Keratinocyte (primary cell): ENCODE results near the gene C12orf75. TPM values are rescaled to one million over a fixed set of nuclear protein-coding genes. Genes with fewer than 3 reads are reported as not detected.

Experiments
- DNase-seq: peaks from one replicate; pipeline ENCODE4 v3.0.0-alpha.2; 2011; ENCODE audit warnings: low read depth, missing footprints, low spot score
- FAIRE-seq: peaks from 2 replicates; lab custom pipeline; 2011; peaks lifted over from hg19 to GRCh38; lab: Jason Lieb, UNC
- H2AFZ ChIP-seq: 2 replicates; pipeline ENCODE4 v1.6.0; 2012; ENCODE audit warnings: low read length, control low read depth, inconsistent platforms; ENCODE audit not compliant: control insufficient read depth
- H3K27ac ChIP-seq: 2 replicates; pipeline ENCODE4 v1.5.1; 2011; ENCODE audit warnings: low read length; ENCODE audit not compliant: control insufficient read depth, insufficient read depth
- H3K27me3 ChIP-seq: 3 replicates; pipeline ENCODE4 v1.6.0; 2011; ENCODE audit warnings: low read length; ENCODE audit not compliant: control insufficient read depth, insufficient read depth; ENCODE audit errors: extremely low read depth
- H3K36me3 ChIP-seq, 2 experiments: 2 replicates in 1 of 2; 3 replicates in 1 of 2; pipeline ENCODE4 v1.5.1; 2011; ENCODE audit warnings: low read length in 2 of 2, mild to moderate bottlenecking in 1 of 2; ENCODE audit not compliant: control insufficient read depth in 2 of 2, insufficient read depth in 2 of 2; ENCODE audit errors: extremely low read depth in 1 of 2
- H3K4me1 ChIP-seq: 3 replicates; pipeline ENCODE4 v1.5.1; 2011; ENCODE audit warnings: low read length; ENCODE audit not compliant: control insufficient read depth, insufficient read depth; ENCODE audit errors: extremely low read depth
- H3K4me2 ChIP-seq: 3 replicates; pipeline ENCODE4 v1.6.0; 2011; ENCODE audit warnings: low read depth, low read length; ENCODE audit not compliant: control insufficient read depth, insufficient read depth; ENCODE audit errors: extremely low read depth
- H3K4me3 ChIP-seq, 3 experiments: fragments of 200-600 bp in 1 of 3; sonication (generic) in 1 of 3; 2 replicates in 2 of 3; 3 replicates in 1 of 3; pipeline ENCODE4 v1.5.1; 2011 to 2016; ENCODE audit warnings: low read length in 3 of 3, mild to moderate bottlenecking in 3 of 3, control low read depth in 2 of 3, inconsistent platforms in 1 of 3, low read depth in 1 of 3, mixed read lengths in 1 of 3, mixed run types in 1 of 3, moderate library complexity in 1 of 3; ENCODE audit not compliant: control insufficient read depth in 2 of 3, insufficient read depth in 2 of 3; ENCODE audit errors: extremely low read depth in 1 of 3
- H3K79me2 ChIP-seq: 2 replicates; pipeline ENCODE4 v1.6.0; 2012; ENCODE audit warnings: low read length; ENCODE audit not compliant: control insufficient read depth, insufficient read depth
- H3K9ac ChIP-seq: 3 replicates; pipeline ENCODE4 v1.6.0; 2011; ENCODE audit warnings: low read length; ENCODE audit not compliant: control insufficient read depth, insufficient read depth; ENCODE audit errors: extremely low read depth
- H3K9me1 ChIP-seq: 3 replicates; pipeline ENCODE4 v1.6.0; 2011; ENCODE audit warnings: low read length; ENCODE audit not compliant: control insufficient read depth, insufficient read depth; ENCODE audit errors: extremely low read depth
- H3K9me3 ChIP-seq: 2 replicates; pipeline ENCODE4 v1.5.1; 2012; ENCODE audit warnings: low read depth, low read length; ENCODE audit not compliant: control insufficient read depth
- H4K20me1 ChIP-seq: 3 replicates; pipeline ENCODE4 v1.6.0; 2011; ENCODE audit warnings: low read length; ENCODE audit not compliant: control insufficient read depth, insufficient read depth; ENCODE audit errors: extremely low read depth
- EZH2 ChIP-seq: IDR thresholded peaks from one replicate; pipeline ENCODE4 v1.6.1; 2012; ENCODE audit warnings: inconsistent platforms, mild to moderate bottlenecking, low read length, moderate library complexity
- dilution Hi-C: fragments of 300-500 bp; cut with MboI; formaldehyde crosslinking; loops from one replicate; pipeline ENCODE4 v1.7.0; 2020; ENCODE audit warnings: low sequenced_read_pairs; ENCODE audit not compliant: extremely low pct_ligation_motif_present
- polyA plus RNA-seq, 5 experiments: library from polyadenylated mRNA; depleted of rRNA in 3 of 5; stranded (reverse) in 3 of 5; stranded (forward) in 1 of 5; unstranded in 1 of 5; fragments of >200 nt; gene quantifications; 1 replicate in 1 of 5; 2 replicates in 3 of 5; 3 replicates in 1 of 5; pipeline versions ENCODE4 v1.2.1 to v1.2.3, GENCODE V29; 2011 to 2012; ENCODE audit warnings: missing spikeins in 2 of 5, low read depth in 1 of 5, low replicate concordance in 1 of 5
- TF ChIP-seq, protein P1 (sequence below), 3 experiments: IDR thresholded peaks in 1 of 3; conservative IDR thresholded peaks in 1 of 3; optimal IDR thresholded peaks in 1 of 3; 2 replicates in 2 of 3; 3 replicates in 1 of 3; pipeline versions ENCODE3 to v1.5.1; 2011; ENCODE audit warnings: low read length in 3 of 3, mild to moderate bottlenecking in 3 of 3, moderate library complexity in 2 of 3, control low read depth in 1 of 3, inconsistent platforms in 1 of 3; ENCODE audit not compliant: insufficient read depth in 2 of 3; ENCODE audit errors: extremely low read depth in 1 of 3

C12orf75 gene
- polyA plus RNA-seq, 1 donor (not counting 4 experiments of a cell fraction or from before 2014, with no cell fraction given), result 160 TPM

DNA sequence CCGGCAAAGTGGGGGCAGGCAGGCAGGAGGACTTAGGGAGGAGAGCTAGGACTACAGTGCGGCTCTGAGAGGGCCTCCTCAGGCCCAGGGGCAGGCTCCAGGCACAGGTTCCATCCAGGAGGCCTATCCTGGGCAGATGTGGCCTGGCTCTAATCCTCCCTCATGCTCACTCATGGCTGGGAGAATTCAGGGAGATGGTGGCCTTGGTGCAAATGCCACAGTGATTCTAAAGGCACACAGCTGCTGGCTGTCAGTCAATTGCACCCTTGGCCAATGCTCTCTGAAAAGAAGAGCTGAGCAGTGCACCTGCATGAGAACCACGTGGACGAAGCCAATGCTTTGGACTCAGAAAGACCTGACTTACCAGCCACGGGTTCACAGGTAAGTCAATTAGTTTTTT is 89.6 kb downstream of the C12orf75 start:
- DNase-seq (no peak), FAIRE-seq (no peak)
- Histone ChIP-seq H3K4me1 (peaks cover 28% of the 10 kb centered on the region), H3K27ac (no peak overlapping the region), H3K79me2 (no peaks in the 10 kb centered on the region), H3K9me1 (no peaks in the 10 kb centered on the region), H3K36me3 (no peaks in the 10 kb centered on the region), H4K20me1 (no peaks in the 10 kb centered on the region), H3K27me3 (no peaks in the 10 kb centered on the region), H3K4me3 (no peak overlapping the region), H2AFZ (no peak overlapping the region), H3K9me3 (no peaks in the 10 kb centered on the region), H3K4me2 (no peak overlapping the region), H3K9ac (no peak overlapping the region)
- dilution Hi-C loops, result no loop called here
- TF ChIP-seq EZH2, result no peak
- TF ChIP-seq, protein P1, sequence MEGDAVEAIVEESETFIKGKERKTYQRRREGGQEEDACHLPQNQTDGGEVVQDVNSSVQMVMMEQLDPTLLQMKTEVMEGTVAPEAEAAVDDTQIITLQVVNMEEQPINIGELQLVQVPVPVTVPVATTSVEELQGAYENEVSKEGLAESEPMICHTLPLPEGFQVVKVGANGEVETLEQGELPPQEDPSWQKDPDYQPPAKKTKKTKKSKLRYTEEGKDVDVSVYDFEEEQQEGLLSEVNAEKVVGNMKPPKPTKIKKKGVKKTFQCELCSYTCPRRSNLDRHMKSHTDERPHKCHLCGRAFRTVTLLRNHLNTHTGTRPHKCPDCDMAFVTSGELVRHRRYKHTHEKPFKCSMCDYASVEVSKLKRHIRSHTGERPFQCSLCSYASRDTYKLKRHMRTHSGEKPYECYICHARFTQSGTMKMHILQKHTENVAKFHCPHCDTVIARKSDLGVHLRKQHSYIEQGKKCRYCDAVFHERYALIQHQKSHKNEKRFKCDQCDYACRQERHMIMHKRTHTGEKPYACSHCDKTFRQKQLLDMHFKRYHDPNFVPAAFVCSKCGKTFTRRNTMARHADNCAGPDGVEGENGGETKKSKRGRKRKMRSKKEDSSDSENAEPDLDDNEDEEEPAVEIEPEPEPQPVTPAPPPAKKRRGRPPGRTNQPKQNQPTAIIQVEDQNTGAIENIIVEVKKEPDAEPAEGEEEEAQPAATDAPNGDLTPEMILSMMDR (optimal IDR thresholded peaks at IDR 0.05 in 1 of 3, IDR thresholded peaks at IDR 0.05 in 1 of 3, conservative IDR thresholded peaks at IDR 0.05 in 1 of 3; ENCODE audit: extremely low read depth in 1 of 3, insufficient read depth in 2 of 3, low read length in 3 of 3), result no peak

- FAIRE-seq, result peak; percentile 74
- no peak overlapping the region for H2AFZ ChIP-seq
These were observed 90.3 kb downstream of the C12orf75 start for GRCh38 chr12:105420659-105421240.

More at GRCh38 chr12:105420659-105421240, 90.3 kb downstream of the C12orf75 start:
- no peak overlapping the region for H3K27ac ChIP-seq
- H4K20me1 ChIP-seq, result no peaks in the 10 kb centered on the region
- TF ChIP-seq, protein P1 (optimal IDR thresholded peaks at IDR 0.05 in 1 of 3, IDR thresholded peaks at IDR 0.05 in 1 of 3, conservative IDR thresholded peaks at IDR 0.05 in 1 of 3; ENCODE audit: extremely low read depth in 1 of 3, insufficient read depth in 2 of 3, low read length in 3 of 3), result peak; percentile 78 to 91 (median 87)
- no peak for TF ChIP-seq EZH2
- H3K79me2 ChIP-seq, result no peaks in the 10 kb centered on the region
- dilution Hi-C loops, result no loop called here
- no peak overlapping the region for H3K4me3 ChIP-seq
- no peaks in the 10 kb centered on the region for H3K36me3 ChIP-seq
- no peaks in the 10 kb centered on the region for H3K9me3 ChIP-seq
- H3K9ac ChIP-seq, result no peak overlapping the region
- H3K9me1 ChIP-seq, result no peaks in the 10 kb centered on the region
- peaks cover 28% of the 10 kb centered on the region for H3K4me1 ChIP-seq
- no peak overlapping the region for H3K4me2 ChIP-seq
- no peaks in the 10 kb centered on the region for H3K27me3 ChIP-seq
- DNase-seq, result peak; percentile 54

Other genes with a start within 250 kb of the C12orf75 start
- 0.90 to 1.8 TPM (median 1.5 TPM) in 3 replicates for gene ALDH1L2, start 246.2 kb upstream of the C12orf75 start, polyA plus RNA-seq
- gene WASHC4, start 223.0 kb upstream of the C12orf75 start, polyA plus RNA-seq, result 32.4 to 58.1 TPM (median 42.0 TPM) in 3 replicates
- gene APPL2, start 94.5 kb upstream of the C12orf75 start, polyA plus RNA-seq, result 16.2 to 26.1 TPM (median 22.2 TPM) in 3 replicates